ENCODE results near the gene RXFP1. TPM values are rescaled to one million over a fixed set of nuclear protein-coding genes. Genes with fewer than 3 reads are reported as not detected.

The RXFP1 gene
- total RNA-seq, 1 experiment from 2014 or later = not detected

DNA sequence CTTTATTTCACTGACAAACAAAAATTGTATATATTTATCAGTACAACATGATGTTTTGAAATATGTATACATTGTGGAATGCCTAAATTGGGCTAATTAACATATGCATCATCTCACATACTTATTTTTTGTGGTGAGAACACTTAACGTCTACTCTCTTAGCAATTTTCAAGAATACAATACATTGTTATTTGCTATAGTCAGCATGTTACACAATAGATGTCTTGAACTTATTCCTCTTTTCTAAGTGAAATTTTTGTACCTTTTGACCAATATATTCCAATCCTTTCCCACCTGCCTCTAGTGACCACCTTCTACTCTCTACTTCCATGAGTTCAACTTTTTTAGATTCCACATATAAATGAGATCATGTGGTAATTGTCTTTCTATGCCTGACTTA is 114.9 kb downstream of the RXFP1 start:
- no peak for DNase-seq (ENCODE audit: low spot score)
- Histone ChIP-seq H3K4me1 (ENCODE audit: insufficient read depth, low read length, poor library complexity, severe bottlenecking) (no peaks in the 10 kb centered on the region), H3K27ac (ENCODE audit: low read depth, low read length, poor library complexity, severe bottlenecking) (no peak overlapping the region), H3K36me3 (ENCODE audit: insufficient read depth, low read length, poor library complexity, severe bottlenecking) (no peaks in the 10 kb centered on the region), H3K9me3 (ENCODE audit: low read depth, low read length, poor library complexity, severe bottlenecking) (no peaks in the 10 kb centered on the region), H3K27me3 (replicated peaks; ENCODE audit: insufficient read depth, low read depth, low read length, poor library complexity) (peaks cover 6% of the 10 kb centered on the region), H3K4me3 (ENCODE audit: low read depth, low read length, poor library complexity, severe bottlenecking) (no peak overlapping the region)
- TF ChIP-seq EZH2 (IDR thresholded peaks at IDR 0.05; ENCODE audit: borderline replicate concordance, low read depth, low read length, poor library complexity, severe bottlenecking) (no peak), CTCF (conservative IDR thresholded peaks at IDR 0.05; ENCODE audit: low read depth, low read length) (no peak)
- intact Hi-C loops (cut with micrococcal nuclease; ENCODE audit: unreplicated experiment) = no loop called here
- CTCF ChIA-PET = no interaction called here
- POLR2A ChIA-PET (ENCODE audit: low non-redundant PET) = no interaction called here
- BruUV-seq (replicated peaks) = no TSS peak

DNA sequence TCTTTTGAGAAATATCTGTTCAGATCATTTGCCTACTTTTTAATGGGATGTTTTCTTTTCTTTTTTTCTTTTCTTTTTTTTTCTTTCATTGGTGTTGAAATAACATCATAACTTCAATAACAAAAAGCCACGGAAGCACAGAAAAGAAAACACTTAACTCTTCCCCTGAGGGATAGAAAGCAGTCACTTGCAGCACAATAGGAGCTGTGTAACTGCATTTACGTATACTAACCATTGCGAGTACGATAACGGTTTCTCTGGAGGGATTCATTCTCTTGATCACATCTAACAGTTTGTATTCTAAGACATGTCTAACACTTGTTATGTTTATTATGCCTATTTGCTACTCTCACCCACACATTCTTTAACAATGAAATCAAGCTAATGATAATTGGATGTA is 122.7 kb downstream of the RXFP1 start:
- peaks cover 20% of the 10 kb centered on the region for H3K27me3 ChIP-seq (replicated peaks; ENCODE audit: insufficient read depth, low read depth, low read length, poor library complexity)
- no peaks in the 10 kb centered on the region for H3K4me1 ChIP-seq (ENCODE audit: insufficient read depth, low read length, poor library complexity, severe bottlenecking)
- ChIA-PET POLR2A (ENCODE audit: low non-redundant PET) (no interaction called here), CTCF (no interaction called here)
- no peak overlapping the region for H3K27ac ChIP-seq (ENCODE audit: low read depth, low read length, poor library complexity, severe bottlenecking)
- no peaks in the 10 kb centered on the region for H3K36me3 ChIP-seq (ENCODE audit: insufficient read depth, low read length, poor library complexity, severe bottlenecking)
- TF ChIP-seq EZH2 (IDR thresholded peaks at IDR 0.05; ENCODE audit: borderline replicate concordance, low read depth, low read length, poor library complexity, severe bottlenecking) = no peak
- TF ChIP-seq CTCF (conservative IDR thresholded peaks at IDR 0.05; ENCODE audit: low read depth, low read length) = no peak
- BruUV-seq (replicated peaks) = no TSS peak
- intact Hi-C loops (cut with micrococcal nuclease; ENCODE audit: unreplicated experiment) = no loop called here
- no peak overlapping the region for H3K4me3 ChIP-seq (ENCODE audit: low read depth, low read length, poor library complexity, severe bottlenecking)
- DNase-seq (ENCODE audit: low spot score) = no peak
- no peaks in the 10 kb centered on the region for H3K9me3 ChIP-seq (ENCODE audit: low read depth, low read length, poor library complexity, severe bottlenecking)

- CTCF ChIA-PET = no interaction called here
- intact Hi-C loops (cut with micrococcal nuclease; ENCODE audit: unreplicated experiment) = no loop called here
- Histone ChIP-seq H3K36me3 (ENCODE audit: insufficient read depth, low read length, poor library complexity, severe bottlenecking) (no peaks in the 10 kb centered on the region), H3K27ac (ENCODE audit: low read depth, low read length, poor library complexity, severe bottlenecking) (no peak overlapping the region), H3K9me3 (ENCODE audit: low read depth, low read length, poor library complexity, severe bottlenecking) (no peaks in the 10 kb centered on the region), H3K27me3 (replicated peaks; ENCODE audit: insufficient read depth, low read depth, low read length, poor library complexity) (peaks cover 20% of the 10 kb centered on the region), H3K4me1 (ENCODE audit: insufficient read depth, low read length, poor library complexity, severe bottlenecking) (no peaks in the 10 kb centered on the region), H3K4me3 (ENCODE audit: low read depth, low read length, poor library complexity, severe bottlenecking) (no peak overlapping the region)
- BruUV-seq (replicated peaks) = no TSS peak
- TF ChIP-seq EZH2 (IDR thresholded peaks at IDR 0.05; ENCODE audit: borderline replicate concordance, low read depth, low read length, poor library complexity, severe bottlenecking) (no peak), CTCF (conservative IDR thresholded peaks at IDR 0.05; ENCODE audit: low read depth, low read length) (no peak)
- POLR2A ChIA-PET (ENCODE audit: low non-redundant PET) = no interaction called here
- no peak for DNase-seq (ENCODE audit: low spot score)
These were observed 123.1 kb downstream of the RXFP1 start for GRCh38 chr4:158644760-158645159.
